Activated CD4-positive, alpha-beta T cell treated with anti-CD3 and anti-CD28 coated beads, Interleukin-2, amount 10 ng/mL, durations not matched to agents 24 days and 14 days (primary cell): ENCODE results near the gene CHST8. TPM values are rescaled to one million over a fixed set of nuclear protein-coding genes. Genes with fewer than 3 reads are reported as not detected.
A peak's percentile ranks its signal among the peaks of the same experiment; 100 is the strongest.

Experiments used
- DNase-seq: peaks from one replicate; pipeline ENCODE4 v3.0.0; 2022
- H3K27ac Mint-ChIP-seq: one replicate; pipeline ENCODE4 v1.8.0; 2022; ENCODE audit warnings: mild to moderate bottlenecking, mixed read lengths
- H3K27me3 Mint-ChIP-seq: one replicate; pipeline ENCODE4 v1.8.0; 2022; ENCODE audit warnings: mixed read lengths
- H3K36me3 Mint-ChIP-seq: one replicate; pipeline ENCODE4 v1.8.0; 2022; ENCODE audit warnings: low read depth, mild to moderate bottlenecking, mixed read lengths
- H3K4me1 Mint-ChIP-seq: one replicate; pipeline ENCODE4 v1.8.0; 2021; ENCODE audit warnings: mixed read lengths
- H3K4me3 Mint-ChIP-seq: one replicate; pipeline ENCODE4 v1.8.0; 2022; ENCODE audit warnings: mild to moderate bottlenecking, moderate library complexity, mixed read lengths
- H3K9me3 Mint-ChIP-seq: one replicate; pipeline ENCODE4 v1.8.0; 2021; ENCODE audit warnings: mixed read lengths
- intact Hi-C: fragments of 100-400 bp; cut with micrococcal nuclease; formaldehyde crosslinking; loops from one replicate; pipeline ENCODE4 v1.15.1; 2023
- total RNA-seq: library from RNA; stranded (reverse); gene quantifications from 2 replicates; pipeline ENCODE4 v1.2.3, GENCODE V29; 2022

CHST8 gene
- total RNA-seq, 1 donor from 2014 or later = not detected

DNA sequence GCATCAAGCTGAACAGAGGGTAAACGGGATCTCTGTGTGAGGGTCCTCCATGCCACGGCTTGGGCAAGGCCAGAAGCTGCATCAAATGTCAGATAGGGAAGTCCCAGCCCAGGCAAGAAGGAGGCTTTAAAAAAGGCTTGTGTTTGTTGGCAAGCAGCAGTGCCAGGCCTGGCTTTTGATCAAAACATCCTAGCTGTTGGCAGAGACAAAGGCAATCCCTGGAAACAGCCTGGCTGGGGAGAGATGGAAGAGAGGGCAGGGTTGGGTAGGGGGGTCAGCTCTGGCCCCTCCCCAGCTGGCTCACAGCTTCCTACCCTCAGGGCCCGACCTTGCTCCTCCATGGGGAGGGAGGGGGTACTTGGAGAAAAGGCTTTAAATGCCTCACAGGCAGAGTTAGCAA, 113.2 kb downstream of the CHST8 start:
- Mint-ChIP-seq H3K4me3 (no peak overlapping the region), H3K36me3 (no peaks in the 10 kb centered on the region), H3K27ac (no peak overlapping the region), H3K27me3 (no peaks in the 10 kb centered on the region), H3K4me1 (no peaks in the 10 kb centered on the region), H3K9me3 (no peaks in the 10 kb centered on the region)
- intact Hi-C loops = no loop called here
- DNase-seq = no peak

DNA sequence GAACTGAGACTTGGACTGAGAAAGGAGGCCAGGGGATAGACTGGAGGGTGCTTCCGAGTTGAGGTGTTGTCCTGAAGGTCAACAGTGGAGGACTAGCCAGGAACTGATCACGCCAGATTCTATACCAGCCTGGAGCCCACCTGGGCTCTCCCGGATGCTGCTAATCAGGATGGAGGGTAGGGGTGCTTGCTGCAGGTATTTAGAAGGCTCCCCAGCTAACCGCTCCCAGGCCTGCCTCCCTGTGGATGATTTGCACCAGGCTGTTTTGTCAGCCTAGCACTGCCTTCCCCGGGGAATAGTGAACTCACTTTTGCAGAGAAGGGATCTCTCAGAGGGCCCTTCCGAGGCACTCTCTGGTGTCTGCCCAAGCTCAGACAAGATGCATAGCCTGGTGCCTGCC, 114.4 kb downstream of the CHST8 start:
- Mint-ChIP-seq H3K27ac (no peak overlapping the region), H3K27me3 (no peaks in the 10 kb centered on the region), H3K9me3 (no peaks in the 10 kb centered on the region), H3K36me3 (no peaks in the 10 kb centered on the region), H3K4me3 (no peak overlapping the region), H3K4me1 (no peaks in the 10 kb centered on the region)
- no peak for DNase-seq
- intact Hi-C loops = no loop called here

DNA sequence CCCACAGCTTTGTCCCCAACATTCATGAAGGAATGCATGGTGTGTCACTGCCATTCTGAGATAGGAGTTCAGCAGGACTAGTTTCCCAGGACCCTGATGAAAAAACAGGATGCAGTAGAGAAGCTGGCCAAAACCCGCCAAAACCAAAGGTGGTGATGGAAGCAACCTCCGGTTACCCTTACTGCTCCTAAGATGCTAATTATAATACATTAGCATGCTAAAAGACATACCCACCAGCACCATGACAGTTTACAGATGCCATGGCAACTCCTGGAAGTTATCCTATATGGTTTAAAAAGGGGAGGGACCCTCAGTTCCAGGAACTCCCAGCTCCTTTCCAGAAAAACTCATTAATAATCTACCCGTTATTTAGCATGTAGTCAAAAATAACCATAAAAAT, 115.0 kb downstream of the CHST8 start:
- Mint-ChIP-seq H3K27ac (no peak overlapping the region), H3K4me3 (no peak overlapping the region), H3K27me3 (no peaks in the 10 kb centered on the region), H3K9me3 (no peaks in the 10 kb centered on the region), H3K36me3 (no peaks in the 10 kb centered on the region), H3K4me1 (no peaks in the 10 kb centered on the region)
- intact Hi-C loops = no loop called here
- DNase-seq = no peak

DNA sequence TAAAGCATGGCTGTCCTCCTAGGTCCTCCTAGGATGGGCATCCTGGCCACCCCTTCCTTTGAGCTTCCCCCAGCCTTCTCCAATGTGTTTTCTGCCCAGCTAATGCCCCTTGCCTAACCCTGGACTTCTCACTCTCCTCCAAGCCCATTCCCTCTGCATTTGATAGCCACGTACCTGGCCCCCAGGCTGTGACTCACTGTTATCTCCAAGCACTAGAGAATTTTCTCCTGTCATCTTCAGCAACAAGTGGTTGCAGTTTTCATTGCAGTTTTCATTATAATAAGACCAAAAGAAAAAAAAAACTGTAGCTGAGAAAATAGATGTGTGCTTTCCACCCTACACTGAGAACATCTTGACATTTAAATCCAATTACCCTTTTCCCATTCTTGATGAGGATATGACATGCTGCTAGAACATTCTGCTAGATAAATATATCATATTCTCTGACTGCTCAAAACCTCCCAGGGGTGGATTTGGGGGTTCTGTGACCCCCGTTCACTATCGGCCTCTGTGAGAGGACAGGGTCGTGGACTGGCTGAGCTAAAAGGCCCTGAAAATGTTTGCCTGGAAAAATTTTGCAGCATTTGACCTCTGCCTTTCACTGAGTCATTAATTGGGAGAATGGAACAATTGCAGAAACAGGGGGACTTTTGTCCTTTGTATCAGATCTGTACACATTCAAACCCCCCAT, 116.1 kb downstream of the CHST8 start:
- intact Hi-C loops = no loop called here

DNA sequence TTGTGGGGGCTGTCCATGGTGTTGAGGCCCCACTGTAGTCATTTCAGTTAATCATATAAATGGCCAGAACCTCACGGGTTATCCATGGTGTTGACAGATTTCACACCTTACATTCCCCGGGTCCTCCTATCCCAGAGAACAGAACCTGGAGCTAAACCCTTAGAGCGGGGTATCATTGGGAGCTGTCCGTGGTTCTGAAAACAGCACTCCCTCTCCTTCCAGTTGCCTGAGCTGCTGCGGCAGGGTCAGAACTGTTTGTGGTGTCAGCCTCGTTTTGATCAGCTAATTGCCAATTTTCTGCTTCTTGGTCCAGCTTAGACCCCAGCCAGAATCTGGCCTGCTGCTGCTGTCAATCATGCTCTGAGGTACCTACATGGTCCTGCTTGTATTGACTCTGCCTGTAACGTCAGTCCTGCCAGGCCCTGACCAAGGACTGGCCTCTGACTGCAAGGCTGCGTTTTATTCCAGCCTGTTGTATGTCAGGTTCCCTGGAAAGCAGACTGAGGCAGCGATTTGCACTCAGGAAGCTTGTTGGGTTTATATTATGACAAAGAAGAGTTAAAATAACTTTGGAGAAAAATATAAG, 119.2 kb downstream of the CHST8 start:
- Mint-ChIP-seq H3K27ac (no peak overlapping the region), H3K4me1 (no peaks in the 10 kb centered on the region), H3K36me3 (no peaks in the 10 kb centered on the region), H3K27me3 (no peaks in the 10 kb centered on the region), H3K9me3 (no peaks in the 10 kb centered on the region), H3K4me3 (no peak overlapping the region)
- DNase-seq = peak; percentile 80
- intact Hi-C loops = no loop called here

More for the DNA sequence above, 116.1 kb downstream of the CHST8 start:
- Mint-ChIP-seq H3K27ac (no peak overlapping the region), H3K9me3 (no peaks in the 10 kb centered on the region), H3K36me3 (no peaks in the 10 kb centered on the region), H3K27me3 (no peaks in the 10 kb centered on the region), H3K4me1 (no peaks in the 10 kb centered on the region), H3K4me3 (no peak overlapping the region)
- no peak for DNase-seq

DNA sequence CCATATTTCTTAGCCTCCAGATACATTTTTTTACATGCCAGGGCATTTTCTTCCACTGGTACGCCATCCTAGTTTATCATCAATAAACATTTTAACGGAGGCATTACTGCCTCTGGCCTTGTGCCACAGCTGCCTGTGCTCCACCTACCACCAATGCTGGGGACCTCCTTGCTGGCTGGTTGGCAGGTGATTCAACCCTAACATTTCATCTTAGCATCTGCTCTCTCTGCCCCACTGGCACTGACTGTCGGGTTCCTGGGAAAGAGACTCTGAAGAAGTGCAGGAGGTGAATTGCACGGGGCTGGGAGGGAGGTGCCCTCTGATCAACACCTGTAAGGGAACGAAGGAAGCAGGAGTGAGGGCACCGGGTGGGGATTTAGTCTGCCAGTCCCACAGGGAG, 123.5 kb downstream of the CHST8 start:
- no peaks in the 10 kb centered on the region for H3K36me3 Mint-ChIP-seq
- no peak overlapping the region for H3K27ac Mint-ChIP-seq
- no peaks in the 10 kb centered on the region for H3K9me3 Mint-ChIP-seq
- H3K4me3 Mint-ChIP-seq = no peak overlapping the region
- DNase-seq = no peak
- intact Hi-C loops = no loop called here
- H3K4me1 Mint-ChIP-seq = no peaks in the 10 kb centered on the region
- H3K27me3 Mint-ChIP-seq = no peaks in the 10 kb centered on the region

DNA sequence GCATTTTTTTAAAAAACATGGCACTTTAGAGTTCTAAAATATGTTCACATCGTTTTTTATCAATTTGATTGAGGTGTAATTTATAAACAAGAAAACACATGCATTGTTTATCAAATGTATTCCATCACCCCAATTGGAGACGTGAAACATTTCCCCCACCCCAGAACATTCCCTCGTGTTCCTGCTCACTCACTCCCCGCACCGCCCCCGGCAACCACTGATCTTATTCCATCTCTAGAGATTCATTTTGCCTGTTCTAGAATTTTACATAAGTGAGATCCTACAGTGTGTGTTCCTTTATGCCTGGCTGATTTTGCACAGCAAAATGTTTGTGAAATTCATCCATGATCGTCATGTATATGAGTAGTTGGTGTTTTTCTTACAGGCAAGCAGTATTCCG, 124.4 kb downstream of the CHST8 start:
- no peak overlapping the region for H3K4me3 Mint-ChIP-seq
- H3K27me3 Mint-ChIP-seq = no peaks in the 10 kb centered on the region
- intact Hi-C loops = no loop called here
- no peaks in the 10 kb centered on the region for H3K9me3 Mint-ChIP-seq
- DNase-seq = no peak
- no peaks in the 10 kb centered on the region for H3K4me1 Mint-ChIP-seq
- no peaks in the 10 kb centered on the region for H3K36me3 Mint-ChIP-seq
- H3K27ac Mint-ChIP-seq = no peak overlapping the region

DNA sequence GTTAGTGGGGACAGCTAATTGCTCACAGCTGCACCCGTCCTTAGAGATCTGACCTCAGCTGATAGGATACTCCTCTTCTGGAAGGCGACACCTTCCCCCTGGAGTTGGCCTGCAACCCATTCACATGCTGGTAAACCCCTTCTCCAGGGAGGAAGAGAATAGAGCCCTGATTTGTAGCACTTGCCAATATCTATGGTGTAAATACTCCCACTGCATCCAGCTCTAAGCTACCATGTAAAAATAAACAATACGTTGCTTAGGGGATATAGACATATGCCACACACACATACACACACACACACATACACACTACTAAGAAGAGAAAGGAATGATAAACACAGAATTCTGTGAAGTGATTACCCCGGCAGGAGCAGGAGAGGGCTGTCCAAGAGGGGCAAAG, 125.5 kb downstream of the CHST8 start:
- intact Hi-C loops = no loop called here
- Mint-ChIP-seq H3K27ac (no peak overlapping the region), H3K4me3 (no peak overlapping the region), H3K9me3 (no peaks in the 10 kb centered on the region), H3K36me3 (no peaks in the 10 kb centered on the region), H3K27me3 (no peaks in the 10 kb centered on the region), H3K4me1 (no peaks in the 10 kb centered on the region)
- DNase-seq = no peak

DNA sequence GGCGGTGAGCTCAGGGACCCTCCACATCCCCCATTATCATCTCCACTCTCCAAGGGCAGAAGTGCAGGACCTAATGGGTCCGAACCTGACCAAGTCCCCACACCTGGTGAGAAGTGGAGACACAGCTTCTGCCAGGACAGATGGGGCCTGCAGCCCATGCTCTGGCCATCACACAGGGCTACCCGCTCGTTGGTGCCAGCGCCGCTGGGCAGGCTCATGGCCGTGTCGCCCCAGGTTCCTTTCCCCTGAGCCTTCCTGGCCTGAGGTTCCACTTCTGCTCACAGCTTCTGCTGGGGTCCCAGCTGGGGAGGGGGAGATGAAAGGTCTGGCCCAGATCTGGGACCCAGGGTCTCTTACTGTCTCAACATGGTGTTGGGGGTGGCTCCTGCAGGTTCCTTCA, 126.5 kb downstream of the CHST8 start:
- Mint-ChIP-seq H3K36me3 (no peaks in the 10 kb centered on the region), H3K27me3 (no peaks in the 10 kb centered on the region), H3K4me1 (no peaks in the 10 kb centered on the region), H3K27ac (no peak overlapping the region), H3K4me3 (no peak overlapping the region), H3K9me3 (no peaks in the 10 kb centered on the region)
- intact Hi-C loops = no loop called here
- DNase-seq = no peak

DNA sequence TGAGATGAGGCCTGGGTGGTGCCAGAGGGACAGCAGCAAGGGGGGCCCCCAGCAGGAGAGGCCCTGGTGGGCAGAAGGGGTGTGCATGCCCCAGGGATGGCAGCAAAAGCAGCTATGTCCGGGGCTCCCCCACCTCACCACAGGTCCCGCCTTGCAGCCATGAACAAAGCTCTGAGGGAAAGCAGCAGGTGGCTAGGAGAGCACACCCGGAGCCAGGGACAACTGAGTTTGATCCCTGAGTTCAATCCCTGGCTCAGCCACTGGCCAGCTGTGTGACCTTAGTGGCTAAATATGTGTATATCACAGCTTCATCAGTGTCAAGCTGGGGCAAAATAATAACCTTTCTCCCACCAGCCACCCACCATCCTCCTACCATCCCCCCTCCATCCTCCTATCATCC, 127.3 kb downstream of the CHST8 start:
- no peaks in the 10 kb centered on the region for H3K27me3 Mint-ChIP-seq
- no peak overlapping the region for H3K4me3 Mint-ChIP-seq
- no peaks in the 10 kb centered on the region for H3K36me3 Mint-ChIP-seq
- intact Hi-C loops = no loop called here
- no peaks in the 10 kb centered on the region for H3K4me1 Mint-ChIP-seq
- no peak for DNase-seq
- H3K27ac Mint-ChIP-seq = no peak overlapping the region
- H3K9me3 Mint-ChIP-seq = no peaks in the 10 kb centered on the region

DNA sequence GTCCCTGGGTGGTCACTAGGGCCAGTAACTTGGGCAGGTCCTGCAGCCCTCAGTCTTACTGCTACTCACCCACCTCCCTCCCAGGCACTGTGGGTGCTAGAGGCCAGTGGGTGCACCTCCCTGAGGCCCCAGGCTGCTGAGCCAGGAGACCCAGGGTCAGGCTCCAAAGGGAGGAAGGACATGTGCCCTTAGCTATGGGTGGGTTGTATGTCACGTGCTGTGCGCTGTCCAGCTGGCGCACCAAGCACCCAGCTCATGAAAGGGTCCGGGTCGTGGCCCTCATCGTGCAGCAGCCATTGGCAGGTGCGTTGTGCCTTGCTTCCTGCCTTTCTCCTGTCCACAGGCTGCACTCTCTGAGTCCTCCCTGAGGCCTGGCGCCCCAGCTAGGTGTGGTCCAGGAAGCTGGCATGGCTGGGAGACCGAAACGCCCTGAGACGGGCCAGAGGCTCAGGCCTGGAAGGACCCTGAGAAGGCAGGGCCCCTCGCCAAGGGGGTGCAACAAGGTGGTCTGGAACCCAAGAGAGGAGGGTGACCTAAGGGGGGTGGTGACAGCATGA, 127.9 kb downstream of the CHST8 start:
- Mint-ChIP-seq H3K27me3 (no peaks in the 10 kb centered on the region), H3K4me1 (no peaks in the 10 kb centered on the region), H3K4me3 (no peak overlapping the region), H3K9me3 (no peaks in the 10 kb centered on the region), H3K36me3 (no peaks in the 10 kb centered on the region), H3K27ac (no peak overlapping the region)
- DNase-seq = no peak
- intact Hi-C loops = no loop called here

DNA sequence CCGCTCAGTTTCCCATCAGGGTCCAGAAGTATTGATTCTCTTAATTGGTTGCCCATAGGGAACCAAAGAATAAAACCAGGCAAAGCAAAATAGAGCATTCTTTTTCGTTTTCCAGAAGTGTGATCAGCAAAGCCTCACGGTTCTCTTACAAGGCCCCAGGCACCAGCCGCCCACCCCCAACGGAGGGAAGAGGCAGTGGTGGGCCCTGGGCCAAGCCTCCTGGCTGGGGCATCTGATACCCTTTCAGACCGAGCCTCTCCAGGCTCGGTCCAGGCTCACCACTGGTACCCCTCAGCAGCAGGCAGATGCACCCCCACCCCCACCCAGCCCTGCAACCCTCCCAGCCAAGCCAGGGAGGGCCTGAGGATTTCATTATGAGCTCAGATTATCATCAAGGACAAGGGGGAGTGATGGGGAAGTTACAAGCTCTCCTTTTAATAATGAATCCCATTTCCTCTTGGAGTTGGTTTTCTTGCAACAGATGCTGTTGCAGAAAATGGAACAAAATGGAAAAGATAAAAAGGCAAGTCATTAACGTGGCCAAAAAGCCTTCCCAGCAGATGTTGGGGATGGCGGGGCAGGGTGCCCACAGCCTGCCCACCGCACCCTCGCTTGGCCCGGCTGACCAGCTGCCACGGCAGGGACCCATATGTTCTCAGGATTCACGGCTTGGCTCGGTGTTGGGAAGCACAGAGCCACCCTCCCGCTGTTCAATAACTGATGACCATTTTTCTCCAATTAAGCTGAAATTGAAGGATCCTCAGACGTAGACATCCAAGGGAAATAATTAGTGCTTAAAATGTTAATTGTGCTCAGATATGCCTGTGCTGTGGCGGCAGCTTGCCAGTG, 129.1 kb downstream of the CHST8 start:
- no peaks in the 10 kb centered on the region for H3K36me3 Mint-ChIP-seq
- no peaks in the 10 kb centered on the region for H3K4me1 Mint-ChIP-seq
- H3K4me3 Mint-ChIP-seq = no peak overlapping the region
- no peak for DNase-seq
- no peaks in the 10 kb centered on the region for H3K9me3 Mint-ChIP-seq
- intact Hi-C loops = no loop called here
- no peak overlapping the region for H3K27ac Mint-ChIP-seq
- H3K27me3 Mint-ChIP-seq = no peaks in the 10 kb centered on the region

DNA sequence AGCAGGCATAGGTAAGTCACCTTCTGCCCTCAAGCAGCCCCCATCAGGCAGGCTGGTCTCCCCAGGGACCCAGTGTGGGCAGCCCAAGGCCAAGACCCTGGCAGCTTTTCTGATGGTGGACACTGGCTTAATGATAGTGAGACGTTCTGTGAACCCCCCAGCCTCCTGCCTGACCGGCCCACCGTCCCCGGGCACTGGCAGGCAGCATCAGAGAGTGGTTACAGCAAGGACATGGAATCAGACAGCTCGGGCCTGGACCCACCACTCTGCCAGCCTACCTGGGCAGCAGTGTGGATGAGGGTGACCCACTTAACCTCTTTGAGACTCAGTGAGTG, 129.7 kb downstream of the CHST8 start:
- no peaks in the 10 kb centered on the region for H3K27me3 Mint-ChIP-seq
- no peak overlapping the region for H3K4me3 Mint-ChIP-seq
- no peak for DNase-seq
- no peak overlapping the region for H3K27ac Mint-ChIP-seq
- H3K4me1 Mint-ChIP-seq = no peaks in the 10 kb centered on the region
- H3K36me3 Mint-ChIP-seq = no peaks in the 10 kb centered on the region
- intact Hi-C loops = no loop called here
- H3K9me3 Mint-ChIP-seq = no peaks in the 10 kb centered on the region

DNA sequence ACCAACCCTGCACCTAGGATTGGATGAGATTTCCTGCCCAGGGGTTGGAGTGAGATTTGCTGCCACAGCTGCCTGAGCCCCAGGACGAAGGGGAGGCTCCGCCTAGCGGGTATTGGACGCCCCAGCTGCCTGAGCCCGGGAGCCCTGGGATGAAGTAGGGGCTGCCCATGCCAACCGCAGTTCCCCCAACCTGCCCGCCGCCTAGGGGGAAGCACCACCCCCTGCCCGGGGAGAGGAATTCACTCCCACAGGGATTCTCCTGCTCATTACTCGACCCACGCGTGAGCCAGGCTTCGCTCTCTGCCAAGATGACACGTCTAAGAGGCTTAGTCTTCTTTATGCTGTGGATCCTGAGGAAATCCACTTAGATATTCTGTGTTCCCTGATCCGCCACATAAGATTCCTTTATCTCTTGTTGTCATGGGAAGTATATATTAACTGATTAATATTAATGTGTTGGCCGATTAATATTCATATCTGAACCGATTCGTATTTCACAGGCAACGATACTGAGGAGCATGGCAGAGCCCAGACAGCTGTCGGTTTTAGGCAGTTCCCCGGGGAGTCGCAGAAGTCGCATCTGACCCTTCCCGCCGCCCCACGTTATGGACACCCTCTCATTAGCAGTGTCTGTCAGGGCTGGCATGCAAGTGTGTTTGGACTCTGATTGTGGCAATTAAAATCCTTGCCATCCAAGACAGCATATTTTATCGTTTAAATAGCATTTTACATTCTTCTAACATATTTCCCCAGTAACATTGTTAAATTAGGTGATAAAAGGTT, 130.5 kb downstream of the CHST8 start:
- intact Hi-C loops = no loop called here
- Mint-ChIP-seq H3K27ac (no peak overlapping the region), H3K9me3 (no peaks in the 10 kb centered on the region), H3K4me3 (no peak overlapping the region), H3K36me3 (no peaks in the 10 kb centered on the region), H3K4me1 (no peaks in the 10 kb centered on the region), H3K27me3 (no peaks in the 10 kb centered on the region)
- DNase-seq = no peak
